HEK293 (cell line): Measurements from ENCODE around the gene VSTM2L.
A peak's percentile ranks its signal among the peaks of the same experiment; 100 is the strongest.

Experiments used
- CTCF ChIA-PET: fragments of 350-600 bp; formaldehyde crosslinking; extraction: SDS; loops from one replicate; lab custom pipeline; 2021; ENCODE audit warnings: antibody characterized with exemption; lab: Yijun Ruan, JAX
- POLR2A ChIA-PET: fragments of 300-600 bp; formaldehyde crosslinking; extraction: SDS; loops from one replicate; lab custom pipeline; 2020; ENCODE audit warnings: antibody characterized with exemption, inconsistent platforms; lab: Yijun Ruan, JAX
- H3K27ac ChIP-seq: fragments of 200-500 bp; sonication (Bioruptor generic); 2 replicates; pipeline ENCODE4 v1.5.1; 2014; ENCODE audit warnings: low read depth, low read length, control low read depth, inconsistent platforms; ENCODE audit errors: extremely low read depth
- H3K36me3 ChIP-seq, 2 experiments: fragments of 200-500 bp in 1 of 2; sonication (Bioruptor generic) in 1 of 2; 1 replicate in 1 of 2; 2 replicates in 1 of 2; pipeline ENCODE4 v1.5.1; 2014 to 2017; ENCODE audit warnings: inconsistent platforms in 2 of 2, low read length in 2 of 2; ENCODE audit not compliant: control insufficient read depth in 2 of 2, insufficient read depth in 1 of 2
- H3K4me1 ChIP-seq: fragments of 200-500 bp; sonication (Bioruptor generic); 2 replicates; pipeline ENCODE4 v1.5.1; 2014; ENCODE audit warnings: mild to moderate bottlenecking, low read length, inconsistent platforms; ENCODE audit not compliant: control insufficient read depth, insufficient read depth
- H3K4me3 ChIP-seq: 2 replicates; pipeline ENCODE4 v1.5.1; 2011; ENCODE audit warnings: low read depth, mild to moderate bottlenecking, control low read depth, low read length, moderate library complexity
- H3K9me3 ChIP-seq: fragments of 200-500 bp; sonication (Bioruptor generic); 2 replicates; pipeline ENCODE4 v1.5.1; 2014; ENCODE audit warnings: low read depth, low read length, inconsistent platforms; ENCODE audit not compliant: control insufficient read depth, insufficient read depth
- GLIS1 ChIP-seq: fragments of 450-650 bp; formaldehyde crosslinking; IDR thresholded peaks from 2 replicates; pipeline ENCODE4 v1.5.1; 2016; ENCODE audit warnings: missing biosample characterization, missing genetic modification characterization
- HOXC10 ChIP-seq: sonication (generic); formaldehyde crosslinking; IDR thresholded peaks from 2 replicates; pipeline ENCODE4 v1.8.1; 2023; ENCODE audit warnings: mild to moderate bottlenecking, missing genetic modification reagents
- YY1 ChIP-seq: fragments of 450-650 bp; formaldehyde crosslinking; IDR thresholded peaks from 2 replicates; pipeline ENCODE4 v1.5.1; 2018; ENCODE audit warnings: missing biosample characterization, missing genetic modification characterization
- YY2 ChIP-seq: fragments of 450-650 bp; formaldehyde crosslinking; IDR thresholded peaks from 2 replicates; pipeline ENCODE4 v1.5.1; 2016; ENCODE audit warnings: missing biosample characterization, missing genetic modification characterization
- ZNF10 ChIP-seq: fragments of 450-650 bp; formaldehyde crosslinking; IDR thresholded peaks from 2 replicates; pipeline ENCODE4 v1.5.1; 2017; ENCODE audit warnings: missing biosample characterization, missing genetic modification characterization
- ZNF239 ChIP-seq: fragments of 450-650 bp; formaldehyde crosslinking; IDR thresholded peaks from 2 replicates; pipeline ENCODE4 v1.5.1; 2016; ENCODE audit warnings: missing biosample characterization, missing genetic modification characterization
- ZNF24 ChIP-seq: fragments of 450-650 bp; formaldehyde crosslinking; IDR thresholded peaks from 2 replicates; pipeline ENCODE4 v1.5.1; 2016; ENCODE audit warnings: missing biosample characterization, missing genetic modification characterization
- ZNF274 ChIP-seq, 2 experiments: fragments of 200-500 bp in 1 of 2; fragments of 450-650 bp in 1 of 2; sonication (Bioruptor generic) in 1 of 2; formaldehyde crosslinking in 1 of 2; IDR thresholded peaks; 2 replicates each; pipeline versions ENCODE4 v1.5.1 to v1.6.1; 2014 to 2016; ENCODE audit warnings: borderline replicate concordance in 1 of 2, inconsistent platforms in 1 of 2, low read length in 1 of 2, missing biosample characterization in 1 of 2, missing genetic modification characterization in 1 of 2
- ZNF518A ChIP-seq: fragments of 450-650 bp; formaldehyde crosslinking; conservative IDR thresholded peaks from 2 replicates; pipeline ENCODE4 v1.5.1; 2016; ENCODE audit warnings: low read depth, missing biosample characterization, missing genetic modification characterization
- ZNF530 ChIP-seq: fragments of 450-650 bp; formaldehyde crosslinking; IDR thresholded peaks from 2 replicates; pipeline ENCODE4 v1.5.1; 2016; ENCODE audit warnings: low read depth, missing biosample characterization, missing genetic modification characterization
- ZNF664 ChIP-seq: fragments of 450-650 bp; formaldehyde crosslinking; IDR thresholded peaks from 2 replicates; pipeline ENCODE4 v1.5.1; 2016; ENCODE audit warnings: missing biosample characterization, missing genetic modification characterization
- ZNF701 ChIP-seq: fragments of 450-650 bp; formaldehyde crosslinking; IDR thresholded peaks from 2 replicates; pipeline ENCODE4 v1.5.1; 2016; ENCODE audit warnings: missing biosample characterization, missing genetic modification characterization
- ZNF704 ChIP-seq: fragments of 450-650 bp; formaldehyde crosslinking; IDR thresholded peaks from 2 replicates; pipeline ENCODE4 v1.5.1; 2016; ENCODE audit warnings: missing biosample characterization, missing genetic modification characterization

The VSTM2L gene

GRCh38 chr20:37885593-37886503, 17.1 kb upstream of the VSTM2L start:
- POLR2A ChIA-PET, result no interaction called here
- TF ChIP-seq YY2 (tag by site-specific recombination) (no peak), ZNF24 (tag by site-specific recombination) (no peak)
- H3K4me3 ChIP-seq, result no peak overlapping the region
- no peaks in the 10 kb centered on the region for H3K36me3 ChIP-seq
- no peak overlapping the region for H3K27ac ChIP-seq
- H3K4me1 ChIP-seq, result no peaks in the 10 kb centered on the region
- CTCF ChIA-PET, result no interaction called here
- H3K9me3 ChIP-seq, result no peaks in the 10 kb centered on the region

GRCh38 chr20:37886851-37887297, 16.1 kb upstream of the VSTM2L start:
- CTCF ChIA-PET, result interaction anchor here (1.0 kb wide), 1 partner anchor 106 kb away, joined by 4 read pairs; no protein-coding TSS in a partner anchor
- TF ChIP-seq GLIS1 (tag by site-specific recombination), result peak; percentile 54; the same call in 1 of the 2 replicates
- TF ChIP-seq YY1 (tag by site-specific recombination), result no peak
- TF ChIP-seq, all 188 proteins: peak for 1
- Histone ChIP-seq H3K9me3 (no peaks in the 10 kb centered on the region), H3K4me1 (no peaks in the 10 kb centered on the region), H3K36me3 (no peaks in the 10 kb centered on the region), H3K4me3 (no peak overlapping the region), H3K27ac (no peak overlapping the region)
- POLR2A ChIA-PET, result interaction anchor here (0.5 kb wide), 1 partner anchor 38 kb away, joined by 3 read pairs; no protein-coding TSS in a partner anchor

GRCh38 chr20:37888641-37889040, 14.3 kb upstream of the VSTM2L start:
- POLR2A ChIA-PET, result no interaction called here
- Histone ChIP-seq H3K9me3 (no peaks in the 10 kb centered on the region), H3K27ac (no peak overlapping the region), H3K4me3 (no peak overlapping the region), H3K36me3 (no peaks in the 10 kb centered on the region), H3K4me1 (no peaks in the 10 kb centered on the region)
- no peak for TF ChIP-seq ZNF10 (tag by site-specific recombination)
- no peak for TF ChIP-seq ZNF530
- no peak for TF ChIP-seq ZNF274 (IDR thresholded peaks at IDR 0.05; ENCODE audit: low read length)
- no peak for TF ChIP-seq ZNF274 (tag by site-specific recombination; IDR thresholded peaks at IDR 0.05; ENCODE audit: borderline replicate concordance)
- TF ChIP-seq ZNF701 (tag by site-specific recombination), result no peak
- no peak for TF ChIP-seq ZNF239 (tag by site-specific recombination)
- CTCF ChIA-PET, result no interaction called here

- ChIA-PET POLR2A (no interaction called here), CTCF (no interaction called here)
- H3K4me1 ChIP-seq, result no peaks in the 10 kb centered on the region
- no peak overlapping the region for H3K4me3 ChIP-seq
- no peaks in the 10 kb centered on the region for H3K9me3 ChIP-seq
- H3K36me3 ChIP-seq, result no peaks in the 10 kb centered on the region
- H3K27ac ChIP-seq, result no peak overlapping the region
- TF ChIP-seq ZNF704 (tag by site-specific recombination) (no peak), ZNF664 (tag by site-specific recombination) (0 out of 2 replicates have a peak, but pooled peaks have one; percentile 19), HOXC10 (CRISPR knock-in tag) (no peak), ZNF518A (tag by site-specific recombination) (no peak)
Measured at GRCh38 chr20:37890108-37890507, 12.8 kb upstream of the VSTM2L start.
